K562 treated with DMSO at 1 percent for 4 hours (cell line): ENCODE results near the gene ARMC10. TPM values are rescaled to one million over a fixed set of nuclear protein-coding genes. Genes with fewer than 3 reads are reported as not detected.

ENCODE experiments used
- total RNA-seq: library from RNA; unstranded; fragments of 300-600 nt; gene quantifications from 2 replicates; pipeline ENCODE4 v1.2.3, GENCODE V29; 2022; ENCODE audit not compliant: insufficient read depth

The ARMC10 gene
- total RNA-seq = 28.4 and 35.9 TPM in 2 replicates

DNA sequence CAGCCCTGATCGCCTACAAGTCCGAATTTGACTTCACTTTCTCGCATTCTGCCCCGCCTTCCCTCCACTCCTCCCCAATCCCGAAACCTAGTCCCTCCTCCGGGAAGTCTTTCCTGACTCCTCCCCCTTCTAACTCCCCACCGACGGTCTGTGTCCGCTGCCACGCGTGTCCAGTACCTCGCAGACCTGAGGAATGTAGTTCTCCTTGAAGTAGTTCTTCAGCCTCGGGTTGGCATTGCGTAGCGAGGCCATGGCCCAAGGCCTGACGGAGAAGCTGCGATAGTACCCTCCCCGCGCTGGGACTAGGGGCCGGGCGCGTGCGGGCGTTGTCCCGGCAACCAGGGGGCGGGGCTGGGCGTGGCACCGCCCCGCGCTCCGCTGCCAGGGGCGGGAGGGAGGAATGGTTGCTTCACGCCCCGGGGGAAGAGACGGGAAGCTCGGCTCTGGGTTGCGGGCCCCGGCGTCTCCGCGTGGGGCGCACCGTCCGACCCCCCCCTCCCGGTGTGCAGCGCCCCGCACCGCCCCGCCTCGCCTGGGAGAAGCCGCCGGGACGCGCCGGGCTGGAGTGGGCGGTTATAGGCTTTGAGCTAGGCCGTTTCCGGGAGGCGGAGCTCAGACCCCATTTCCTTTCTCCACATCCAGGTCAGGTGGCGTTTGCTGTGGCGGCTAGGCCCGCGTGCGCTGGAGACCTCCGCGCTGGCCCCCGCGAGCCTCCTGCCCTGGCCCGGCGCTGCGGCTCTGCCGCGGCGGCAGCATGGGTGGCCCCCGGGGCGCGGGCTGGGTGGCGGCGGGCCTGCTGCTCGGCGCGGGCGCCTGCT lies at the start of gene ARMC10, which contains the start of gene FBXL13:
ARMC10 (plus strand) TSS at position 622 of the 818 bp plus-strand sequence; CDS start at position 755, 133 bp downstream.
FBXL13 (minus strand) TSS at position 278 of the 818 bp plus-strand sequence.

Other genes with a start within 250 kb of the ARMC10 start
- not detected in 2 replicates for gene LRRC17, start 162.1 kb upstream of the ARMC10 start, total RNA-seq
- gene FBXL13, start 344 bp upstream of the ARMC10 start, total RNA-seq = 12.6 and 28.0 TPM in 2 replicates
- gene NAPEPLD, start 74.0 kb downstream of the ARMC10 start, total RNA-seq = 3.4 and 5.2 TPM in 2 replicates
- gene PMPCB, start 222.3 kb downstream of the ARMC10 start, total RNA-seq = 92.7 and 96.7 TPM in 2 replicates